Right lobe of liver (tissue), 6 donors: Measurements from ENCODE around the gene CUX1. TPM values are rescaled to one million over a fixed set of nuclear protein-coding genes. Genes with fewer than 3 reads are reported as not detected.
"Not testable (repeated sequence)": the region's sequence is repeated elsewhere in the genome, so short reads cannot be mapped to it uniquely, and the experiment has no call there.

Source experiments
- ATAC-seq, 4 donors: fragments of 200-7000 bp; cut with Tn5 transposase; one replicate each; pipeline ENCODE4 v1.9.1; 2020; ENCODE audit warnings: mild to moderate bottlenecking in 4 of 4, moderate library complexity in 4 of 4
- DNase-seq, 3 donors: peaks; one replicate each; pipeline ENCODE4 v3.0.0-alpha.2; 2020
- H3K27ac ChIP-seq, 3 donors: fragments of 200-600 bp; one replicate each; pipeline ENCODE4 v1.8.0; 2022
- H3K27me3 ChIP-seq, 2 donors: fragments of 200-600 bp; one replicate each; pipeline ENCODE4 v1.8.0; 2022
- H3K36me3 ChIP-seq, 4 donors: fragments of 200-600 bp; sonication (generic) in 1 of 4; one replicate each; pipeline versions ENCODE4 v1.5.1 to v1.8.0; 2017 to 2022; ENCODE audit warnings: control low read depth in 1 of 4
- H3K4me1 ChIP-seq, 4 donors: fragments of 200-600 bp; sonication (generic) in 1 of 4; one replicate each; pipeline versions ENCODE4 v1.5.1 to v1.8.0; 2017 to 2022; ENCODE audit warnings: control low read depth in 1 of 4
- H3K4me3 ChIP-seq, 3 donors: fragments of 200-600 bp; one replicate each; pipeline ENCODE4 v1.8.0; 2022
- H3K9me3 ChIP-seq, 4 donors: fragments of 200-600 bp; sonication (generic) in 1 of 4; one replicate each; pipeline versions ENCODE4 v1.5.1 to v1.8.0; 2017 to 2022; ENCODE audit warnings: control low read depth in 1 of 4
- CTCF ChIP-seq, 4 donors: fragments of 200-600 bp in 3 of 4; fragments of 450-650 bp in 1 of 4; IDR thresholded peaks; one replicate each; pipeline versions ENCODE4 v1.5.1 to v1.8.0; 2016 to 2022; ENCODE audit warnings: antibody characterized with exemption in 4 of 4, mild to moderate bottlenecking in 2 of 4
- POLR2A ChIP-seq: fragments of 450-650 bp; IDR thresholded peaks from one replicate; pipeline ENCODE4 v1.6.1; 2017; ENCODE audit warnings: antibody characterized with exemption, mild to moderate bottlenecking
- WGBS: methylation state at CpG from one replicate; pipeline ENCODE4 v1.1.6; 2018; ENCODE audit warnings: low coverage, low lambda C conversion rate; ENCODE audit not compliant: insufficient coverage; ENCODE audit errors: missing lambda C conversion rate; 5-methylcytosine and 5-hydroxymethylcytosine counted together
- intact Hi-C, 2 donors: fragments of 100-400 bp; cut with DNase I; formaldehyde crosslinking; loops; one replicate each; pipeline versions ENCODE4 v1.11.2 to v1.14.1; 2022
- total RNA-seq, 6 experiments: library from RNA; depleted of rRNA in 2 of 6; stranded (reverse); fragments of >200 nt in 2 of 6; fragmentation: NEBNext Ultra II Directional in 3 of 6; extraction: Animal tissue kit (Norgen Biotek cat#: 25700) in 3 of 6; gene quantifications; one replicate each; pipeline versions ENCODE4 v1.1.0 to v1.2.4, GENCODE V29; 2016 to 2023
- donor health status: DM: no; HTN: yes; CAD: no.
- donor health status: DM: no; HTN: no; CAD: no.
- donor health status: DM: no; HTN: no; CAD: no.
- donor health status: DM: no; HTN: yes; CAD: no.
- donor health status: DM: no; HTN: yes; CAD: no.

Gene CUX1
- total RNA-seq, 6 experiments from 2014 or later, result 34.3 to 53.1 (median 40.6) TPM

DNA sequence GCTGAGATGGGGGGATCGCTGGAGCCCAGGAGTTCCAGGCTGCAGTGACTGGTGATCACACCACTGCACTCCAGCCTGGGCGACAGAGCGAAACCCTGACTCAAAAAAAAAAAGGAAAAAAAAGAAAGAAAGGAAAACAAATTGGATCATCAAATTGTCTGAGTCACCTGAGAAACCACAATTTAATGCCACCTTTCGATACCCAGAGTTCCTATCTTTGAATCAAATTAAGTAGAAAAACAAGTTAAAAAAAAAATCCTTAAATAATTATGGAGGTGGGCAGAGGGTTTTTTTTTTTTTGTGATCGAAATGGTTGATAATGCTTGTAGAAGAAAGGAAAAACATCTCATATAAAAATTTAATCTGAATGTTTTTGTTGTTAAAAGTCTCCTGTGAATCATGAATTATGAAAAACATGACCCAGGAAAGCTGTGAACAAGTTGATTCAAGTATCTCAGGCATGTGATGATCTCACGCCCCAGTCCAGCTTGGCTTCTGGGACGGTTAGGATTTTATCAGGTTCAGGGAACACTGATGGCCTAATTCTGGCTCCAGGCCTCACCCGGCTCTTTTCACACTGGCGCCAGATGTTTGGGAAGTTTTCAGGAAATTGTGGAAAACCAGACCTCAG lies 25.3 kb upstream of the CUX1 start:
- 49% methylated on average over 7 of the region's 9 CpGs for WGBS
- Histone ChIP-seq H3K4me3 (no peak overlapping the region), H3K36me3 (no peaks in the 10 kb centered on the region), H3K4me1 (no peaks in the 10 kb centered on the region), H3K27me3 (no peaks in the 10 kb centered on the region), H3K9me3 (no peaks in the 10 kb centered on the region), H3K27ac (no peak overlapping the region)
- peak in 1 of 4 donors; percentile 87 for ATAC-seq
- intact Hi-C loops, result no loop called here
- TF ChIP-seq POLR2A, result no peak
- TF ChIP-seq CTCF (IDR thresholded peaks at IDR 0.05), result no peak
- peak in 2 of 3 donors; percentile 12 to 30 for DNase-seq

DNA sequence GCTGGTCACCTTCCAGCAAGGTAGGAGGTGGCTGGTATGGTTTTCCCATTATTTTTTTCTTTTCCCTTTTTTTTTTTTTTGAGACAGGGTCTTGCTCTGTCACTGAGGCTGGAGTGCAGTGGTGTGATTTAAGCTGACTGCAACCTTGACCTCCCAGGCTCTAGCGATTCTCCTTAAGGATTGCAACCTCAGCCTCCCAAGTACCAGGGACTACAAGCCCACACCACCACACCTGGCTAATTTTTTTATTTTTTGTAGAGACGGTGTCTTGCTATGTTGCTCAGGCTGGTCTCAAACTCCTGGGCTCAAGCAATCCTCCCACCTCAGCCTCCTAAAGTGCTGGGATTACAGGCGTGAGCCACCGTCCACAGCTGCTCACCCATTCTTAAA lies 24.7 kb upstream of the CUX1 start:
- H3K4me1 ChIP-seq, H3K4me3 ChIP-seq, H3K27ac ChIP-seq, H3K36me3 ChIP-seq, DNase-seq, ATAC-seq, H3K9me3 ChIP-seq, H3K27me3 ChIP-seq, intact Hi-C loops: not testable (repeated sequence)
- 85% methylated on average over 4 of the region's 4 CpGs for WGBS

GRCh38 chr7:101795461-101795860 lies 22.0 kb upstream of the CUX1 start:
- no peaks in the 10 kb centered on the region for H3K27me3 ChIP-seq
- peak in 1 of 3 donors; percentile 23 for DNase-seq
- ATAC-seq, result no peak
- WGBS, result 80% methylated on average over 4 of the region's 5 CpGs
- no peaks in the 10 kb centered on the region for H3K4me1 ChIP-seq
- no peak overlapping the region for H3K27ac ChIP-seq
- H3K4me3 ChIP-seq, result no peak overlapping the region
- H3K36me3 ChIP-seq, result no peaks in the 10 kb centered on the region
- intact Hi-C loops, result no loop called here
- no peak for TF ChIP-seq POLR2A
- no peak for TF ChIP-seq CTCF (IDR thresholded peaks at IDR 0.05)
- no peaks in the 10 kb centered on the region for H3K9me3 ChIP-seq

GRCh38 chr7:101798173-101798572 lies 19.3 kb upstream of the CUX1 start:
- DNase-seq, ATAC-seq, H3K4me3 ChIP-seq, H3K4me1 ChIP-seq, intact Hi-C loops, H3K36me3 ChIP-seq, H3K27ac ChIP-seq, H3K9me3 ChIP-seq, H3K27me3 ChIP-seq: not testable (repeated sequence)
- 85% methylated on average over 10 of the region's 10 CpGs for WGBS

DNA sequence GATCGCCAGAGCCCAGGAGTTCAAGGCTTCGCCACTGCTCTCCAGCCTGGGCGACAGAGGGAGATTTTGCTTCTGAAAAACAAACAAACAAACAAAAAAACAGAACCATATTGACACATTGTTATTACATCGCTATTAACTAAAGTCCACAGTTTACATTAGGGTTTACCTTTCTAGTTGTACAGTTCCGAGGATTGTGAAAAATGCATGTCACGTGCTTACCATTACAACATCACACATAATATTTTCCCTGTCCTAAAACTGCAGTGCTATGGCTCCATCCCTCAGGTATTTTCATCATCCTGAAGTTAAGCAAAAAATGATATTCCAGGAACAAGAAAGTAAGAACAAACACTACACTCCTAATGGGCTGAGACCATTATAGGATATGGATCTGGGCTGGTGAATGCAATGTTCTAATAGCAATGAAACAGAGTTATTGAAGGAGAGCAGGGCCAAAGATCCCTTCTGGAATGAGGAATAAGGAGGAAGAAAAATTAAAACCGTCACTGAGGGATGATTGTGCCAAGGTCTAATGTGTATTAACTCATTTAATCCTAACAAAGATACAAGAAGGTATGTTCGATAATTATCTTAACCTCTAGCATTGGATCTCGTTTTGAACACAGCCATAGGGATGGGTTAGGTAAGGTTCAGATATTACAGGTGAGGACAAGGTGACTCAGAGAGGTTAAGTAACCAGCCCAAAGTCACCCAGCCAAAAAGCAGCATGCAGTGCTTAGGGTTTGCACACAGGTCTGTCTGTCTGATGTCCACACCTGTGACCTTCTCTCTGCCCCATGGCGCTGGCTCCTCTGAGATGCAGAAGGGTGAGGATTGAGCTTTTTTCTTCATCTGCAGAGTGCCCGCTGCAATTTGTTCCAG lies 14.0 kb upstream of the CUX1 start:
- 32% methylated on average over 10 of the region's 11 CpGs for WGBS
- Histone ChIP-seq H3K27me3 (no peaks in the 10 kb centered on the region), H3K27ac (no peak overlapping the region), H3K4me3 (no peak overlapping the region), H3K9me3 (no peaks in the 10 kb centered on the region), H3K4me1 (no peaks in the 10 kb centered on the region), H3K36me3 (no peaks in the 10 kb centered on the region)
- TF ChIP-seq POLR2A (no peak), CTCF (IDR thresholded peaks at IDR 0.05) (no peak)
- DNase-seq (no peak), ATAC-seq (no peak)
- intact Hi-C loops, result loop anchor here (5.0 to 10.0 kb wide), 2 partner anchors 61 to 109 kb away; no protein-coding TSS in a partner anchor
